Neural progenitor cell (in vitro differentiated cells): ENCODE results near the gene ZBED1. TPM values are rescaled to one million over a fixed set of nuclear protein-coding genes. Genes with fewer than 3 reads are reported as not detected.
"Not testable (repeated sequence)": the region's sequence is repeated elsewhere in the genome, so short reads cannot be mapped to it uniquely, and the experiment has no call there.

Source experiments
- DNase-seq: peaks from one replicate; pipeline ENCODE4 v3.0.0-alpha.2; 2016; ENCODE audit warnings: low spot score
- H2AFZ ChIP-seq: fragments of 200-600 bp; sonication (generic); replicated peaks from 2 replicates; pipeline ENCODE4 v1.6.1; 2016; ENCODE audit warnings: antibody characterized with exemption
- H3F3A ChIP-seq: fragments of 200-600 bp; sonication (generic); 2 replicates; pipeline ENCODE4 v1.6.1; 2016; ENCODE audit warnings: antibody characterized with exemption, low read depth
- H3K27ac ChIP-seq: fragments of 200-600 bp; sonication (generic); 2 replicates; pipeline ENCODE4 v1.5.1; 2016; ENCODE audit warnings: mild to moderate bottlenecking
- H3K27me3 ChIP-seq: fragments of 200-600 bp; sonication (generic); 2 replicates; pipeline ENCODE4 v1.6.1; 2016; ENCODE audit warnings: mild to moderate bottlenecking, moderate library complexity
- H3K36me3 ChIP-seq: fragments of 200-600 bp; sonication (generic); 2 replicates; pipeline ENCODE4 v1.5.1; 2016
- H3K4me1 ChIP-seq: fragments of 200-600 bp; sonication (generic); 2 replicates; pipeline ENCODE4 v1.6.1; 2016; ENCODE audit warnings: mixed run types
- H3K4me2 ChIP-seq: fragments of 200-600 bp; sonication (generic); 2 replicates; pipeline ENCODE4 v1.6.1; 2016
- H3K4me3 ChIP-seq: fragments of 200-600 bp; sonication (generic); 2 replicates; pipeline ENCODE4 v1.5.1; 2016
- H3K79me2 ChIP-seq: fragments of 200-600 bp; sonication (generic); 2 replicates; pipeline ENCODE4 v1.6.1; 2016; ENCODE audit warnings: low read depth
- H3K9ac ChIP-seq: fragments of 200-600 bp; sonication (generic); 2 replicates; pipeline ENCODE4 v1.6.1; 2016
- H3K9me3 ChIP-seq: fragments of 200-600 bp; sonication (generic); 2 replicates; pipeline ENCODE4 v1.5.1; 2016; ENCODE audit warnings: low read depth
- H4K20me1 ChIP-seq: fragments of 200-600 bp; sonication (generic); 2 replicates; pipeline ENCODE4 v1.6.1; 2016; ENCODE audit warnings: low read depth
- H3K27ac Mint-ChIP-seq: 3 replicates; pipeline ENCODE4 v1.8.0; 2021; ENCODE audit warnings: mixed read lengths
- H3K27me3 Mint-ChIP-seq: 2 replicates; pipeline ENCODE4 v1.8.0; 2022; ENCODE audit warnings: low read depth, mild to moderate bottlenecking, inconsistent platforms, moderate library complexity, mixed read lengths; ENCODE audit not compliant: insufficient read depth
- H3K36me3 Mint-ChIP-seq: 3 replicates; pipeline ENCODE4 v1.8.0; 2021; ENCODE audit warnings: mixed read lengths
- H3K4me1 Mint-ChIP-seq: 3 replicates; pipeline ENCODE4 v1.8.0; 2021; ENCODE audit warnings: mixed read lengths
- H3K4me3 Mint-ChIP-seq: 3 replicates; pipeline ENCODE4 v1.8.0; 2021; ENCODE audit warnings: mild to moderate bottlenecking, moderate library complexity, mixed read lengths
- H3K9me3 Mint-ChIP-seq: 3 replicates; pipeline ENCODE4 v1.8.0; 2020; ENCODE audit warnings: mixed read lengths
- CTCF ChIP-seq: fragments of 200-600 bp; sonication (generic); IDR thresholded peaks from 2 replicates; pipeline ENCODE4 v1.5.1; 2017; ENCODE audit warnings: antibody characterized with exemption, mild to moderate bottlenecking
- EZH2 ChIP-seq: fragments of 200-600 bp; sonication (generic); IDR thresholded peaks from 2 replicates; pipeline ENCODE4 v1.6.1; 2017; ENCODE audit warnings: antibody characterized with exemption, mild to moderate bottlenecking, moderate library complexity
- EZH2phosphoT487 ChIP-seq: fragments of 200-600 bp; sonication (generic); IDR thresholded peaks from 2 replicates; pipeline ENCODE4 v1.6.1; 2017; ENCODE audit warnings: antibody characterized with exemption
- total RNA-seq: library from RNA; depleted of rRNA; stranded (reverse); fragments of >200 nt; gene quantifications from 2 replicates; pipeline ENCODE4 v1.2.3, GENCODE V29; 2015; ENCODE audit warnings: low replicate concordance

Gene ZBED1
- total RNA-seq, 1 donor from 2014 or later, result 36.9 TPM

- Mint-ChIP-seq H3K27ac (no peak overlapping the region), H3K9me3 (no peaks in the 10 kb centered on the region), H3K4me3 (no peak overlapping the region), H3K36me3 (no peaks in the 10 kb centered on the region), H3K4me1 (peaks cover 6% of the 10 kb centered on the region), H3K27me3 (peaks cover 5% of the 10 kb centered on the region)
- H3K27me3 ChIP-seq, result no peaks in the 10 kb centered on the region
- no peak overlapping the region for H3K4me2 ChIP-seq
- H3F3A ChIP-seq, result peaks cover 3% of the 10 kb centered on the region
- no peak overlapping the region for H2AFZ ChIP-seq
- H3K36me3 ChIP-seq, result no peaks in the 10 kb centered on the region
- no peak for DNase-seq
- H3K9ac ChIP-seq, result no peak overlapping the region
- peaks cover 3% of the 10 kb centered on the region for H3K4me1 ChIP-seq
- H3K9me3 ChIP-seq, result no peaks in the 10 kb centered on the region
- H3K4me3 ChIP-seq, result no peak overlapping the region
- no peak overlapping the region for H3K27ac ChIP-seq
- H3K79me2 ChIP-seq, result no peaks in the 10 kb centered on the region
- TF ChIP-seq CTCF, result no peak
- no peak for TF ChIP-seq EZH2
- no peaks in the 10 kb centered on the region for H4K20me1 ChIP-seq
These were observed 21.2 kb upstream of the ZBED1 start for GRCh38 chrX:2521927-2522386.

DNA sequence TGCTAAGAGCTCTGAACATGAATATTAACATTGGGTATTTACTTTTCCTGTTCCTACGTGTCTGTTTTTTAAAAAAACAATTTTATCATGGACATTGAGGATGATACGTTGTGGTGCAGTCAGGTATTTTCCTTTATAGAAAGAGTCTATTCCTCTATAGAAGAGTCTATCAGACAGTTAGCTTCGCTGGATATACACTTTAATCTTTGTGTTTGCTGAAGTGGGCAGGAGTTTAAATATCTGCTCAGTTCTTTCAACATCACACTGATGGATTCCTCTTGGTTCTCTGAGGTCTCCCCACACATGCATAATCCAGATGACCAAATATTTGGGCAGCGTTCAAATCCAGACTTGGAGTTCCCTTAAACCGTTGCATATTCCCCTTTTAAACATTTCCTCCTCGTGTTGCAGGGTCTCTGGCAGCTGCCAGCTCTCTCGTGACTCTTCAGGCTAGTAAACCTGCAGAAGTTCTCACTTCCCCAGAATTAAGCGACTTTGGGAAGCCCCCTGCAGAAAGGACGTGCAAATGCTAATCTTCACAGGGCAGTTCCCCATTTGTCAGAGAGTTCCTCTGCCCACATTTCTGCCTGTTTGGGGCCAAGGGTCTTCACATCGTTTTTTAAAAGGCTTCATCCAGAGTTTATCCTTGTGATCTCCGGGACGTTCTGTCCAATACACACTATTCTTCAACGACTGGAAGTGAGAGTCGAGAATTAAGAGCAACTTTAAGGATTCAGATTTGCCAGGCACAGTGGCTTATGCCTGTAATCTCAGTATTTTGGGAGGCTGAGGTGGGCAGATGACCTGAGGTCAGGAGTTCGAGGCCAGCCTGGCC lies 20.5 kb upstream of the ZBED1 start:
- Histone ChIP-seq H3K4me2 (no peak overlapping the region), H3K4me3 (no peak overlapping the region), H4K20me1 (no peaks in the 10 kb centered on the region), H3F3A (peaks cover 6% of the 10 kb centered on the region), H3K27ac (no peak overlapping the region), H3K79me2 (no peaks in the 10 kb centered on the region), H3K36me3 (no peaks in the 10 kb centered on the region), H3K4me1 (peaks cover 9% of the 10 kb centered on the region), H3K9ac (no peak overlapping the region), H3K9me3 (no peaks in the 10 kb centered on the region), H3K27me3 (no peaks in the 10 kb centered on the region), H2AFZ (peak overlapping the region; percentile 59)
- Mint-ChIP-seq H3K9me3 (no peaks in the 10 kb centered on the region), H3K36me3 (no peaks in the 10 kb centered on the region), H3K4me3 (no peak overlapping the region), H3K27me3 (peaks cover 4% of the 10 kb centered on the region), H3K27ac (no peak overlapping the region), H3K4me1 (peaks cover 11% of the 10 kb centered on the region)
- no peak for TF ChIP-seq CTCF
- no peak for TF ChIP-seq EZH2
- TF ChIP-seq EZH2phosphoT487, result no peak
- no peak for DNase-seq

GRCh38 chrX:2520539-2520938 lies 19.8 kb upstream of the ZBED1 start:
- no peak overlapping the region for H3K4me2 ChIP-seq
- H3K79me2 ChIP-seq, result no peaks in the 10 kb centered on the region
- peaks cover 6% of the 10 kb centered on the region for H3F3A ChIP-seq
- peaks cover 9% of the 10 kb centered on the region for H3K4me1 ChIP-seq
- Mint-ChIP-seq H3K27ac (no peak overlapping the region), H3K27me3 (peaks cover 7% of the 10 kb centered on the region), H3K4me3 (no peak overlapping the region), H3K36me3 (no peaks in the 10 kb centered on the region), H3K9me3 (no peaks in the 10 kb centered on the region), H3K4me1 (peaks cover 11% of the 10 kb centered on the region)
- H3K36me3 ChIP-seq, result no peaks in the 10 kb centered on the region
- TF ChIP-seq CTCF (no peak), EZH2 (no peak), EZH2phosphoT487 (no peak)
- no peaks in the 10 kb centered on the region for H3K27me3 ChIP-seq
- H3K4me3 ChIP-seq, result no peak overlapping the region
- DNase-seq, result no peak
- H3K27ac ChIP-seq, result no peak overlapping the region
- H4K20me1 ChIP-seq, result no peaks in the 10 kb centered on the region
- no peak overlapping the region for H2AFZ ChIP-seq
- H3K9me3 ChIP-seq, result no peaks in the 10 kb centered on the region
- no peak overlapping the region for H3K9ac ChIP-seq

GRCh38 chrX:2519638-2520037 lies 18.9 kb upstream of the ZBED1 start:
- not testable (repeated sequence) for H3K36me3 Mint-ChIP-seq, H3K27ac Mint-ChIP-seq, H3K9me3 ChIP-seq, H3K27me3 Mint-ChIP-seq, H3F3A ChIP-seq, H3K9ac ChIP-seq, H3K4me3 ChIP-seq, H2AFZ ChIP-seq, DNase-seq, H3K4me2 ChIP-seq, H3K4me3 Mint-ChIP-seq, H3K27me3 ChIP-seq, H3K36me3 ChIP-seq, H3K27ac ChIP-seq, H3K4me1 ChIP-seq, H4K20me1 ChIP-seq, H3K79me2 ChIP-seq, H3K9me3 Mint-ChIP-seq
- peaks cover 12% of the 10 kb centered on the region for H3K4me1 Mint-ChIP-seq
